Activated naive CD8-positive, alpha-beta T cell treated with anti-CD3 and anti-CD28 coated beads, Interleukin-2, amount 50 U/mL, for 16 hours (primary cell): ENCODE results near the gene DESI2.
"Not testable (repeated sequence)": the region's sequence is repeated elsewhere in the genome, so short reads cannot be mapped to it uniquely, and the experiment has no call there.

Experiments
- DNase-seq: peaks from one replicate; pipeline ENCODE4 v3.0.0-alpha.2; 2020; ENCODE audit warnings: low read depth, low spot score

The DESI2 gene

DNA sequence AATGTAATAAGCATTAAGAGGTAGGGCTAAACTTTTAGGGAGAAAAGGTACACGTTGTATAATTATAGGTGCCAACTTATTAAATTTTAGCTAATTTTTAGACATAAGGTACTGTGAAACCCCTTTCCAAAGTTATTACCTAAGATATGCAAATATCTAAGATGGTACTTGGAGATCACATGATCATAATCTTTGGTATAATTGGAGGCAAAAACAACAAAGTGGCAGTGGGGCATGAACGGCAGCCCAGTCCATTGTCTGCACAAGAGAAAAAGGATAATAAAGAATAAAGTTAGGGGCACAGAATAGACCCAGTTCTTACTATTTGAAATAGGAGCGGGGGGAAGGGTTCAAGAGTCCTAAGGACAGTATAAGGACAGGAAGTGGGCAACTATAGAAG is 51.2 kb downstream of the DESI2 start:
- no peak for DNase-seq

GRCh38 chr1:244705261-244706234 is 52.6 kb downstream of the DESI2 start:
- DNase-seq = no peak

DNA sequence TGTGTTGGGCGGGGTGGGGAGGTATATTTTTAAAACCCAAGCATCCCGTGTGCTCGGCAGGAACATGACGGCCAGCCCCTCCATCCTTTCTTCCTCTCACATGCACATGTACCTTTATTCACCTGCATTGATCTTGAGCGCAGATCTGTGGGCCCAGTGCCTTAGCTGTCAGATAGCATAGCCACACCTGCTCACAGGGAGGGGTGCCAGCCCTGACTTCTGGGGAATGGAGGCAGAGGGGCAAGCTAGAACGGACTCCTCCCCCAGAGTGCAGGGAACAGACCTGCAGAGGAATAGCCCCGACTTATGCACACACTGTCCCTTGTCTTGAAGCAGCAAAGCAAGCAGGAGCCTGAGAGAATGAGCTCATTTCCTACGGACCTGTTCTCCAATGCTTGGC is 56.1 kb downstream of the DESI2 start:
- DNase-seq = no peak

GRCh38 chr1:244709476-244710368 is 56.8 kb downstream of the DESI2 start:
- no peak for DNase-seq

GRCh38 chr1:244710474-244711062 is 57.6 kb downstream of the DESI2 start:
- DNase-seq = no peak

GRCh38 chr1:244712669-244713068 is 59.7 kb downstream of the DESI2 start:
- no peak for DNase-seq

- DNase-seq = no peak
These were observed 60.4 kb downstream of the DESI2 start for GRCh38 chr1:244713332-244713731.

- DNase-seq = no peak
These were observed 75.0 kb downstream of the DESI2 start for GRCh38 chr1:244727871-244728474.

GRCh38 chr1:244730153-244730933 is 77.4 kb downstream of the DESI2 start:
- no peak for DNase-seq

DNA sequence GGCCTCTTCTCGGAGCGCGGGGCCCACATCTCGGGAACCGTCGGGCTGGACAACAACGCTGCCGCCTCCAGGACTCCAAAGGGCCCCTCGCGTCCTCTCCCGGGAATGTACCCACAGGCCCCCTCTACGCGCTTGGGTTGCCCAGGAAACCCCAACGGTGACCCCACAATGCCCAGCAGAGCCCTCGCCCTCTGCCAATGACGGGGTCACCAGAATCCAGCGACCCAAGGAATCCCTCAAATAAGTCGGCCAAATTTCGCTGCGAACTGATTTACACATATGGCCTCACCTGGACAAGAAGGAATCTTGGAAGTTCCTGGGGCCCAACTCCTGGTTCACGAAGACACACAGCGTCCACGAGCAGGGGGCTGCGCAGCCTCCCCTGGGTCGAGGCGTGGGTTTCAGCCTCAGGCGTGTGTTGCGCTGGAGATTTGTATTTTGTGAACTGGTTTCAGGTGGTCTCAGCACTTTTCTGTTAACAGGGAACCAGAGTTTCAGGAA is 78.1 kb downstream of the DESI2 start:
- DNase-seq = no peak

GRCh38 chr1:244731651-244732050 is 78.7 kb downstream of the DESI2 start:
- no peak for DNase-seq

GRCh38 chr1:244732851-244733450 is 80.0 kb downstream of the DESI2 start:
- DNase-seq = no peak

DNA sequence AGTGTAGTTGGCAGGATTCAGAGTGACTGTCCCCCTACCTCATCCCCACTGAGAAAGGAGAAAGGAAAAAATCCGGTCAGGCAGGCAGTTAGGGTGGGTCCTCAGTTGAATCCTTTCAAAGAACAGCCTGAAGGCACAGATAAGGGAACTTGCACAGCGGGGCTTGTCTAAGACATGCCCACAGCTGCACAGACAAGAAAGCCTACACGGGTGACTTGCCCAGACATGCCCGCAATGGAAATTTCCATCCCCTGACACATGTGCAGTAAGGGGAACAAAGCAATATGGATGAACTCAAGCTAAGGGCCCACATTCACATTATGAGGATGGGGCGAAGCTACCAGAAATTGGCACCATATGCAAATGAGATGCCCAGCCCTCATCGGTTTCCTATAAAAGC is 82.5 kb downstream of the DESI2 start:
- DNase-seq = no peak

- DNase-seq = no peak
These were observed 83.1 kb downstream of the DESI2 start for GRCh38 chr1:244735876-244736561.

DNA sequence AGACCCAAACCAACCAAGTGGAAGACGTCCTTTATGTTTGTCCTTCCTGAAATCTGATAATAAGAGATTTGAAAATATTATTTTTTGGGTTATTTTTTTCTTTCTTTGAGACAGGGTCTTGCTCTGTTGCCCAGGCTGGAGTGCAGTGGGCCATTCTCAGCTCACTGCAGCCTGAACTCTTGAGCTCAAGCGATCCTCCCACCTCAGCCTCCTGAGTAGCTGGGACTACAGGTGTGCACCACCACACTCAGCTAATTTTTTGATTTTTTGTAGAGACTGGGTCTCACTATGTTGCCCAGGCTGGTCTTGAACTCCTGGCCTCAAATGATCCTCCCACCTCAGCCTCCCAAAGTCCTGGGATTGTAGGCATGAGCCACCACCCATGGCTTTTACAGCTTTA is 86.2 kb downstream of the DESI2 start:
- DNase-seq = not testable (repeated sequence)

DNA sequence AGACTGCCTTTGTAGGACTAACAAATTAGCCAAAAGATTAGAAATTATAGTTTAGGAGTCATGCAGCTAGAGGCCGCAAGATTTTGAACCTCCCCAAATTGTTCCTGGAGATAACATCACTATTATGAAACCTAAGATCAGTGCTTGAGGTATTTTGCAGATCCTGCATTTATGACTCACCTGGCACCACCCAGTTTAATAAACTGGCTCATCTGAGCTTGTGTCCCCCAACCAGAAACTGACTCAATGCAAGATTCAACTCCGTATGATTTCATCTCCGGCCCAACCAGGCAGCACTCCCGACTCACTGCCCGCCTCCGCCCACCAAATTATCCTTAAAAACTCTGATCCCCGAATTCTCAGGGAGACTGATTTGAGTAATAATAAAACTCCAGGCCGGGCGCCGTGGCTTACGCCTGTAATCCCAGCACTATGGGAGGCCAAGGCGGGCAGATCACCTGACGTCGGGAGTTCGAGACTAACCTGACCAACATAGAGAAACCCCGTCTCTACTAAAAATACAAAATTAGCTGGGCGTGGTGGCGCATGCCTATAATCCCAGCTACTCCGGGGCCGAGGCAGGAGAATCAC is 87.2 kb downstream of the DESI2 start:
- DNase-seq = not testable (repeated sequence)

DNA sequence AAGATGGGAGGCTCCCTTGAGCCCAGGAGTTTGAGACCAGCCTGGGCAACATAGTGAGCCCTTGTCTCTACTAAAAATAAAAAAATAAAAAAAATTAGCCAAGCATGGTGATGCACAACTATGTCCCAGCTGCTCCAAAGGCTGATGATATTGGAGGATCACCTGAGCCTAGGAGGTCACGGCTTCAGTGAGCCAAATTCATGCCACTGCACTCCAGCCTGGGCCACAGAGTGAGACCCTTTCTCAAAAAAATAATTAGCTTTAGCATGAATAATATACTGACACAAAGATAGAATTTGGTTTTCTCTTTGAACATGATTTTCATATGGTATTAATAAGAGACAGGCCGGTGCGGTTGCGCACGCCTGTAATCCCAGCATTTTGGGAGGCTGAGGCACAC is 88.8 kb downstream of the DESI2 start:
- DNase-seq = no peak

- no peak for DNase-seq
These were observed 96.5 kb downstream of the DESI2 start for GRCh38 chr1:244749230-244750016.
